ENCODE data around the gene MON2. TPM values are rescaled to one million over a fixed set of nuclear protein-coding genes. Genes with fewer than 3 reads are reported as not detected.
A peak's percentile ranks its signal among the peaks of the same experiment; 100 is the strongest.

The MON2 gene
- total and polyA plus RNA-seq, 2 of the 13 experiments (the other 11 are each of a cell fraction or from before 2014, with no cell fraction given), result 10.5 to 24.8 TPM

GRCh38 chr12:62602255-62603060 is 135.8 kb downstream of the MON2 start (continued):
- TF ChIP-seq FOXK1 (CRISPR knock-in tag; IDR thresholded peaks at IDR 0.05; ENCODE audit: borderline replicate concordance, low read depth), result no peak
- no peak for TF ChIP-seq MIXL1 (CRISPR knock-in tag; IDR thresholded peaks at IDR 0.05)
- TF ChIP-seq, protein P1, sequence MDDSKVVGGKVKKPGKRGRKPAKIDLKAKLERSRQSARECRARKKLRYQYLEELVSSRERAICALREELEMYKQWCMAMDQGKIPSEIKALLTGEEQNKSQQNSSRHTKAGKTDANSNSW (CRISPR knock-in tag; IDR thresholded peaks at IDR 0.05; ENCODE audit: borderline replicate concordance), result peak; percentile 55; the same call in 1 of the 2 replicates
- no peak for TF ChIP-seq ZNF24 (IDR thresholded peaks at IDR 0.05)
- TF ChIP-seq SIN3A (IDR thresholded peaks at IDR 0.05; ENCODE audit: borderline replicate concordance, low read depth, low read length), result no peak
- TF ChIP-seq ZBTB33 (CRISPR knock-in tag; IDR thresholded peaks at IDR 0.05), result no peak
- TF ChIP-seq, protein P2, sequence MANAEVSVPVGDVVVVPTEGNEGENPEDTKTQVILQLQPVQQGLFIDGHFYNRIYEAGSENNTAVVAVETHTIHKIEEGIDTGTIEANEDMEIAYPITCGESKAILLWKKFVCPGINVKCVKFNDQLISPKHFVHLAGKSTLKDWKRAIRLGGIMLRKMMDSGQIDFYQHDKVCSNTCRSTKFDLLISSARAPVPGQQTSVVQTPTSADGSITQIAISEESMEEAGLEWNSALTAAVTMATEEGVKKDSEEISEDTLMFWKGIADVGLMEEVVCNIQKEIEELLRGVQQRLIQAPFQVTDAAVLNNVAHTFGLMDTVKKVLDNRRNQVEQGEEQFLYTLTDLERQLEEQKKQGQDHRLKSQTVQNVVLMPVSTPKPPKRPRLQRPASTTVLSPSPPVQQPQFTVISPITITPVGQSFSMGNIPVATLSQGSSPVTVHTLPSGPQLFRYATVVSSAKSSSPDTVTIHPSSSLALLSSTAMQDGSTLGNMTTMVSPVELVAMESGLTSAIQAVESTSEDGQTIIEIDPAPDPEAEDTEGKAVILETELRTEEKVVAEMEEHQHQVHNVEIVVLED (CRISPR knock-in tag; IDR thresholded peaks at IDR 0.05; ENCODE audit: borderline replicate concordance), result peak; percentile 62
- TF ChIP-seq NCOA2 (CRISPR knock-in tag; IDR thresholded peaks at IDR 0.05), result peak; percentile 16; the same call in 1 of the 2 replicates
- TF ChIP-seq HMGA1 (CRISPR knock-in tag; conservative IDR thresholded peaks at IDR 0.05), result no peak
- peak; percentile 46; the same call in 1 of the 2 replicates for TF ChIP-seq KLF12 (CRISPR knock-in tag; IDR thresholded peaks at IDR 0.05; ENCODE audit: borderline replicate concordance)
- 0 out of 2 replicates have a peak, but pooled peaks have one; percentile 22 for TF ChIP-seq TFAP4 (IDR thresholded peaks at IDR 0.05; ENCODE audit: borderline replicate concordance, low read depth)
- TF ChIP-seq, protein P3, sequence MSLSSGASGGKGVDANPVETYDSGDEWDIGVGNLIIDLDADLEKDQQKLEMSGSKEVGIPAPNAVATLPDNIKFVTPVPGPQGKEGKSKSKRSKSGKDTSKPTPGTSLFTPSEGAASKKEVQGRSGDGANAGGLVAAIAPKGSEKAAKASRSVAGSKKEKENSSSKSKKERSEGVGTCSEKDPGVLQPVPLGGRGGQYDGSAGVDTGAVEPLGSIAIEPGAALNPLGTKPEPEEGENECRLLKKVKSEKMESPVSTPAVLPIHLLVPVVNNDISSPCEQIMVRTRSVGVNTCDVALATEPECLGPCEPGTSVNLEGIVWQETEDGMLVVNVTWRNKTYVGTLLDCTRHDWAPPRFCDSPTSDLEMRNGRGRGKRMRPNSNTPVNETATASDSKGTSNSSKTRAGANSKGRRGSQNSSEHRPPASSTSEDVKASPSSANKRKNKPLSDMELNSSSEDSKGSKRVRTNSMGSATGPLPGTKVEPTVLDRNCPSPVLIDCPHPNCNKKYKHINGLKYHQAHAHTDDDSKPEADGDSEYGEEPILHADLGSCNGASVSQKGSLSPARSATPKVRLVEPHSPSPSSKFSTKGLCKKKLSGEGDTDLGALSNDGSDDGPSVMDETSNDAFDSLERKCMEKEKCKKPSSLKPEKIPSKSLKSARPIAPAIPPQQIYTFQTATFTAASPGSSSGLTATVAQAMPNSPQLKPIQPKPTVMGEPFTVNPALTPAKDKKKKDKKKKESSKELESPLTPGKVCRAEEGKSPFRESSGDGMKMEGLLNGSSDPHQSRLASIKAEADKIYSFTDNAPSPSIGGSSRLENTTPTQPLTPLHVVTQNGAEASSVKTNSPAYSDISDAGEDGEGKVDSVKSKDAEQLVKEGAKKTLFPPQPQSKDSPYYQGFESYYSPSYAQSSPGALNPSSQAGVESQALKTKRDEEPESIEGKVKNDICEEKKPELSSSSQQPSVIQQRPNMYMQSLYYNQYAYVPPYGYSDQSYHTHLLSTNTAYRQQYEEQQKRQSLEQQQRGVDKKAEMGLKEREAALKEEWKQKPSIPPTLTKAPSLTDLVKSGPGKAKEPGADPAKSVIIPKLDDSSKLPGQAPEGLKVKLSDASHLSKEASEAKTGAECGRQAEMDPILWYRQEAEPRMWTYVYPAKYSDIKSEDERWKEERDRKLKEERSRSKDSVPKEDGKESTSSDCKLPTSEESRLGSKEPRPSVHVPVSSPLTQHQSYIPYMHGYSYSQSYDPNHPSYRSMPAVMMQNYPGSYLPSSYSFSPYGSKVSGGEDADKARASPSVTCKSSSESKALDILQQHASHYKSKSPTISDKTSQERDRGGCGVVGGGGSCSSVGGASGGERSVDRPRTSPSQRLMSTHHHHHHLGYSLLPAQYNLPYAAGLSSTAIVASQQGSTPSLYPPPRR (CRISPR knock-in tag; IDR thresholded peaks at IDR 0.05; ENCODE audit: borderline replicate concordance), result peak; percentile 42; the same call in 1 of the 2 replicates
- TF ChIP-seq ZNF709 (CRISPR knock-in tag; IDR thresholded peaks at IDR 0.05), result peak; percentile 51; the same call in 1 of the 2 replicates
- peak; percentile 59 for TF ChIP-seq POGK (CRISPR knock-in tag; conservative IDR thresholded peaks at IDR 0.05)
